OCI-LY3 (cell line): Measurements from ENCODE around the gene RBM26.

Experiments used
- H2AFZ ChIP-seq: fragments of 200-600, 300-600 bp; shearing (Covaris generic); 2 replicates; pipeline ENCODE4 v1.6.0; 2014; ENCODE audit warnings: antibody characterized with exemption, low read depth, low read length
- H3K27ac ChIP-seq: fragments of 200-600, 300-600 bp; sonication (generic); 2 replicates; pipeline ENCODE4 v1.5.1; 2014; ENCODE audit warnings: mild to moderate bottlenecking, low read length, moderate library complexity, mixed read lengths
- H3K27me3 ChIP-seq: fragments of 200-600, 300-600 bp; sonication (generic); 2 replicates; pipeline ENCODE4 v1.6.1; 2014; ENCODE audit warnings: low read depth, low read length, mixed read lengths
- H3K36me3 ChIP-seq: fragments of 200-600, 300-600 bp; sonication (generic); replicated peaks from 2 replicates; pipeline ENCODE3; 2014; ENCODE audit warnings: low read depth, low read length, mixed read lengths
- H3K4me1 ChIP-seq: fragments of 300-600, 200-600 bp; sonication (generic); 2 replicates; pipeline ENCODE4 v1.6.1; 2014; ENCODE audit warnings: low read length, mixed read lengths
- H3K4me2 ChIP-seq: fragments of 200-600, 300-600 bp; sonication (generic); 2 replicates; pipeline ENCODE4 v1.6.1; 2014; ENCODE audit warnings: low read length, mixed read lengths
- H3K4me3 ChIP-seq: fragments of 300-600, 200-600 bp; sonication (generic); 2 replicates; pipeline ENCODE4 v1.5.1; 2014; ENCODE audit warnings: antibody characterized with exemption, mild to moderate bottlenecking, low read length, moderate library complexity
- H3K79me2 ChIP-seq: fragments of 300-600, 200-600 bp; shearing (Covaris generic); 2 replicates; pipeline ENCODE4 v1.6.1; 2014; ENCODE audit warnings: mild to moderate bottlenecking, low read length, mixed read lengths
- H3K9ac ChIP-seq: fragments of 300-600, 200-600 bp; shearing (Covaris generic); 2 replicates; pipeline ENCODE4 v1.6.0; 2014; ENCODE audit warnings: mild to moderate bottlenecking, low read length, moderate library complexity
- H3K9me3 ChIP-seq: fragments of 200-600, 300-600 bp; shearing (Covaris generic); 2 replicates; pipeline ENCODE4 v1.6.1; 2014; ENCODE audit warnings: low read length, mixed read lengths; ENCODE audit not compliant: insufficient read depth
- H4K20me1 ChIP-seq: fragments of 200-600, 300-600 bp; sonication (generic); 2 replicates; pipeline ENCODE4 v1.6.1; 2016; ENCODE audit warnings: low read length, mixed read lengths; ENCODE audit not compliant: insufficient read depth
- EZH2phosphoT487 ChIP-seq: fragments of 200-600 bp; shearing (Covaris generic); IDR thresholded peaks from 2 replicates; pipeline ENCODE4 v1.6.1; 2018; ENCODE audit warnings: antibody characterized with exemption, mixed run types, low read depth
- TF ChIP-seq, protein P1 (sequence below): fragments of 200-600, 300-600 bp; sonication (generic); IDR thresholded peaks from 2 replicates; pipeline ENCODE4 v1.5.1; 2014; ENCODE audit warnings: antibody characterized with exemption, low read length, low read depth

The RBM26 gene

GRCh38 chr13:79273045-79273444 lies 133.0 kb downstream of the RBM26 start:
- Histone ChIP-seq H3K79me2 (no peaks in the 10 kb centered on the region), H3K27me3 (0 out of 2 replicates have a peak, but pooled peaks cover 4% of the 10 kb centered on the region), H3K36me3 (no peaks in the 10 kb centered on the region), H3K4me3 (no peak overlapping the region), H3K4me1 (no peaks in the 10 kb centered on the region), H3K9me3 (no peaks in the 10 kb centered on the region), H3K27ac (no peak overlapping the region), H3K4me2 (no peak overlapping the region), H2AFZ (no peak overlapping the region), H3K9ac (no peak overlapping the region), H4K20me1 (no peaks in the 10 kb centered on the region)
- TF ChIP-seq, protein P1, sequence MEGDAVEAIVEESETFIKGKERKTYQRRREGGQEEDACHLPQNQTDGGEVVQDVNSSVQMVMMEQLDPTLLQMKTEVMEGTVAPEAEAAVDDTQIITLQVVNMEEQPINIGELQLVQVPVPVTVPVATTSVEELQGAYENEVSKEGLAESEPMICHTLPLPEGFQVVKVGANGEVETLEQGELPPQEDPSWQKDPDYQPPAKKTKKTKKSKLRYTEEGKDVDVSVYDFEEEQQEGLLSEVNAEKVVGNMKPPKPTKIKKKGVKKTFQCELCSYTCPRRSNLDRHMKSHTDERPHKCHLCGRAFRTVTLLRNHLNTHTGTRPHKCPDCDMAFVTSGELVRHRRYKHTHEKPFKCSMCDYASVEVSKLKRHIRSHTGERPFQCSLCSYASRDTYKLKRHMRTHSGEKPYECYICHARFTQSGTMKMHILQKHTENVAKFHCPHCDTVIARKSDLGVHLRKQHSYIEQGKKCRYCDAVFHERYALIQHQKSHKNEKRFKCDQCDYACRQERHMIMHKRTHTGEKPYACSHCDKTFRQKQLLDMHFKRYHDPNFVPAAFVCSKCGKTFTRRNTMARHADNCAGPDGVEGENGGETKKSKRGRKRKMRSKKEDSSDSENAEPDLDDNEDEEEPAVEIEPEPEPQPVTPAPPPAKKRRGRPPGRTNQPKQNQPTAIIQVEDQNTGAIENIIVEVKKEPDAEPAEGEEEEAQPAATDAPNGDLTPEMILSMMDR: no peak
- no peak for TF ChIP-seq EZH2phosphoT487

GRCh38 chr13:79271616-79272015 lies 134.4 kb downstream of the RBM26 start:
- no peak for TF ChIP-seq EZH2phosphoT487
- TF ChIP-seq, protein P1: no peak
- Histone ChIP-seq H3K4me3 (no peak overlapping the region), H2AFZ (no peak overlapping the region), H3K4me2 (no peak overlapping the region), H3K9me3 (no peaks in the 10 kb centered on the region), H3K27ac (no peak overlapping the region), H3K4me1 (no peaks in the 10 kb centered on the region), H3K79me2 (no peaks in the 10 kb centered on the region), H3K27me3 (0 out of 2 replicates have a peak, but pooled peaks cover 4% of the 10 kb centered on the region), H3K36me3 (no peaks in the 10 kb centered on the region), H4K20me1 (no peaks in the 10 kb centered on the region), H3K9ac (no peak overlapping the region)

DNA sequence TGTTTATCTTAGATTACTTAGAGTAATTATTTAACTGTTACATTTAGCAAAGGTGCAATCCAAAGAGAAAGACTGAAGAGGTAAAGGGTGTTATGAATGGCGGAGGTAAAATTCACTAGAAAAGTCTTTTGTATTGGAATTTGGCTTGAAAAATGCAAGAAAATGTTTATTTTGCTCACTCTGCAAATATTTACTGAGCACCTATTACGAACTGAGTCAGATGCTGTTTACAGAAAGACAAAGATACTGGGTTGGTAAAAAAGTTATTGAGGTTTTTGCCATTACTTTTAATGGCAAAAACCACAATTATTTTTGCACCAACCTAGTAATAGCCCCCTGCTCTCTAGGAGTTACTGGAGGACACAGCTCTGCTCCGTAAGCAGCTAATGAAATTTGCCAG lies 135.2 kb downstream of the RBM26 start:
- no peak overlapping the region for H2AFZ ChIP-seq
- 0 out of 2 replicates have a peak, but pooled peaks cover 4% of the 10 kb centered on the region for H3K27me3 ChIP-seq
- H3K4me2 ChIP-seq: no peak overlapping the region
- no peaks in the 10 kb centered on the region for H3K4me1 ChIP-seq
- H3K27ac ChIP-seq: no peak overlapping the region
- H3K9me3 ChIP-seq: no peaks in the 10 kb centered on the region
- H4K20me1 ChIP-seq: no peaks in the 10 kb centered on the region
- TF ChIP-seq, protein P1: no peak
- H3K79me2 ChIP-seq: no peaks in the 10 kb centered on the region
- H3K36me3 ChIP-seq: no peaks in the 10 kb centered on the region
- no peak overlapping the region for H3K4me3 ChIP-seq
- no peak overlapping the region for H3K9ac ChIP-seq
